ENCODE measurements around the gene TCF7L1.

Gene TCF7L1

GRCh38 chr2:85185431-85185940 is 52.3 kb downstream of the TCF7L1 start:
- DNase-seq (ENCODE audit: low read depth in 1 of 2, low spot score in 1 of 2) = no peak
- no peak overlapping the region for H3K4me3 ChIP-seq (replicated peaks; ENCODE audit: insufficient read depth, low read length)
- no peak overlapping the region for H3K27ac ChIP-seq (replicated peaks)
- no peaks in the 10 kb centered on the region for H3K27me3 ChIP-seq (ENCODE audit: insufficient read depth, poor library complexity, severe bottlenecking)
- no peak for TF ChIP-seq REST (IDR thresholded peaks at IDR 0.05; ENCODE audit: insufficient replicate concordance, low read depth)
- no peak for TF ChIP-seq POLR2AphosphoS5 (IDR thresholded peaks at IDR 0.05; ENCODE audit: low read depth)
- TF ChIP-seq GABPA (IDR thresholded peaks at IDR 0.05; ENCODE audit: low read depth) = no peak
- TF ChIP-seq, protein P1, sequence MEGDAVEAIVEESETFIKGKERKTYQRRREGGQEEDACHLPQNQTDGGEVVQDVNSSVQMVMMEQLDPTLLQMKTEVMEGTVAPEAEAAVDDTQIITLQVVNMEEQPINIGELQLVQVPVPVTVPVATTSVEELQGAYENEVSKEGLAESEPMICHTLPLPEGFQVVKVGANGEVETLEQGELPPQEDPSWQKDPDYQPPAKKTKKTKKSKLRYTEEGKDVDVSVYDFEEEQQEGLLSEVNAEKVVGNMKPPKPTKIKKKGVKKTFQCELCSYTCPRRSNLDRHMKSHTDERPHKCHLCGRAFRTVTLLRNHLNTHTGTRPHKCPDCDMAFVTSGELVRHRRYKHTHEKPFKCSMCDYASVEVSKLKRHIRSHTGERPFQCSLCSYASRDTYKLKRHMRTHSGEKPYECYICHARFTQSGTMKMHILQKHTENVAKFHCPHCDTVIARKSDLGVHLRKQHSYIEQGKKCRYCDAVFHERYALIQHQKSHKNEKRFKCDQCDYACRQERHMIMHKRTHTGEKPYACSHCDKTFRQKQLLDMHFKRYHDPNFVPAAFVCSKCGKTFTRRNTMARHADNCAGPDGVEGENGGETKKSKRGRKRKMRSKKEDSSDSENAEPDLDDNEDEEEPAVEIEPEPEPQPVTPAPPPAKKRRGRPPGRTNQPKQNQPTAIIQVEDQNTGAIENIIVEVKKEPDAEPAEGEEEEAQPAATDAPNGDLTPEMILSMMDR (IDR thresholded peaks at IDR 0.05; ENCODE audit: insufficient read depth, low read length) = no peak
- no peak for TF ChIP-seq SPI1 (IDR thresholded peaks at IDR 0.05; ENCODE audit: borderline replicate concordance, low read depth)

DNA sequence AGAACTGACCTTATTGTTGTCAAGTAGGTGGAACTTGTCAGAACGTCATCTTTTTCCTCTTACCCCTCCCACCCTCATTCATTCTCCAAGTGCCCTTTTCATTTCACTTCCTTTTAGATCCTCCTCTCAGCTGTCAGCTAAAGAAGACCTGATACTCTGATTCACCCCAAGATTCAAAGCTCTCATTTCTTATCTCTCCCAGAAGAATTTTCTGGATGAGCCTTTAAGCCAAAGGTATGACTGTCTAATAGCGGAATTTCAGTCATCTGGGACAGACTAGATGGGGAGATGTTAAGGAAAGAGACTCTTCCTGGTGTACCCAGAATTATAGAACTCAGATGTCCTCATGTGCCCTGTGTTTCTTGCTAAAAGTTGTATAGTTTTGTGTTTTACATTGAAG is 53.9 kb downstream of the TCF7L1 start:
- Histone ChIP-seq H3K27ac (replicated peaks) (no peak overlapping the region), H3K4me3 (replicated peaks; ENCODE audit: insufficient read depth, low read length) (no peak overlapping the region), H3K27me3 (ENCODE audit: insufficient read depth, poor library complexity, severe bottlenecking) (no peaks in the 10 kb centered on the region)
- no peak for TF ChIP-seq POLR2AphosphoS5 (IDR thresholded peaks at IDR 0.05; ENCODE audit: low read depth)
- TF ChIP-seq GABPA (IDR thresholded peaks at IDR 0.05; ENCODE audit: low read depth) = no peak
- TF ChIP-seq REST (IDR thresholded peaks at IDR 0.05; ENCODE audit: insufficient replicate concordance, low read depth) = no peak
- no peak for TF ChIP-seq SPI1 (IDR thresholded peaks at IDR 0.05; ENCODE audit: borderline replicate concordance, low read depth)
- TF ChIP-seq, protein P1 (IDR thresholded peaks at IDR 0.05; ENCODE audit: insufficient read depth, low read length) = no peak
- DNase-seq (ENCODE audit: low read depth in 1 of 2, low spot score in 1 of 2) = no peak

- H3K27me3 ChIP-seq (ENCODE audit: insufficient read depth, poor library complexity, severe bottlenecking) = no peaks in the 10 kb centered on the region
- TF ChIP-seq REST (IDR thresholded peaks at IDR 0.05; ENCODE audit: insufficient replicate concordance, low read depth) = no peak
- no peak for TF ChIP-seq GABPA (IDR thresholded peaks at IDR 0.05; ENCODE audit: low read depth)
- no peak for TF ChIP-seq SPI1 (IDR thresholded peaks at IDR 0.05; ENCODE audit: borderline replicate concordance, low read depth)
- no peak for TF ChIP-seq POLR2AphosphoS5 (IDR thresholded peaks at IDR 0.05; ENCODE audit: low read depth)
- TF ChIP-seq, protein P1 (IDR thresholded peaks at IDR 0.05; ENCODE audit: insufficient read depth, low read length) = no peak
- H3K4me3 ChIP-seq (replicated peaks; ENCODE audit: insufficient read depth, low read length) = no peak overlapping the region
- no peak overlapping the region for H3K27ac ChIP-seq (replicated peaks)
- no peak for DNase-seq (ENCODE audit: low read depth in 1 of 2, low spot score in 1 of 2)
Observed at GRCh38 chr2:85188852-85189251, 55.7 kb downstream of the TCF7L1 start.

All from HL-60 (cell line).